HG02759 (cell line): ENCODE measurements around the gene PPCDC.
"Not testable (repeated sequence)": the region's sequence is repeated elsewhere in the genome, so short reads cannot be mapped to it uniquely, and the experiment has no call there.

Experiments
- ATAC-seq: cut with Tn5 transposase; IDR thresholded peaks from one replicate; pipeline ENCODE4 v1.9.1; 2021; ENCODE audit warnings: mild to moderate bottlenecking, moderate library complexity; ENCODE audit not compliant: unreplicated experiment

The PPCDC gene

GRCh38 chr15:75065851-75066509 is 42.6 kb downstream of the PPCDC start:
- no peak for ATAC-seq

- peak; percentile 40 for ATAC-seq
Measured at GRCh38 chr15:75067123-75067830, 43.9 kb downstream of the PPCDC start.

GRCh38 chr15:75068748-75069147 is 45.4 kb downstream of the PPCDC start:
- no peak for ATAC-seq

GRCh38 chr15:75069301-75069925 is 46.0 kb downstream of the PPCDC start:
- ATAC-seq: peak; percentile 88

- no peak for ATAC-seq
Measured at GRCh38 chr15:75070674-75071073, 47.3 kb downstream of the PPCDC start.

GRCh38 chr15:75073197-75073596 is 49.8 kb downstream of the PPCDC start:
- no peak for ATAC-seq

GRCh38 chr15:75076277-75076676 is 52.9 kb downstream of the PPCDC start:
- ATAC-seq: no peak

- not testable (repeated sequence) for ATAC-seq
Measured at GRCh38 chr15:75077551-75077961, 54.2 kb downstream of the PPCDC start.

GRCh38 chr15:75081150-75081549 is 57.8 kb downstream of the PPCDC start:
- ATAC-seq: no peak

- ATAC-seq: no peak
Measured at GRCh38 chr15:75082689-75083088, 59.3 kb downstream of the PPCDC start.

- ATAC-seq: not testable (repeated sequence)
Measured at GRCh38 chr15:75085708-75086107, 62.3 kb downstream of the PPCDC start.

- no peak for ATAC-seq
Measured at GRCh38 chr15:75089456-75090387, 66.3 kb downstream of the PPCDC start.

GRCh38 chr15:75090388-75090734 is 67.0 kb downstream of the PPCDC start:
- no peak for ATAC-seq

GRCh38 chr15:75091814-75092213 is 68.4 kb downstream of the PPCDC start:
- no peak for ATAC-seq

- ATAC-seq: peak; percentile 59
Measured at GRCh38 chr15:75094961-75095478, 71.6 kb downstream of the PPCDC start.

- peak; percentile 57 for ATAC-seq
Measured at GRCh38 chr15:75095594-75095993, 72.2 kb downstream of the PPCDC start.

GRCh38 chr15:75097939-75098338 is 74.5 kb downstream of the PPCDC start:
- no peak for ATAC-seq

GRCh38 chr15:75098404-75098803 is 75.0 kb downstream of the PPCDC start:
- no peak for ATAC-seq
